HCT116 (cell line): ENCODE results near the gene CBX4. TPM values are rescaled to one million over a fixed set of nuclear protein-coding genes. Genes with fewer than 3 reads are reported as not detected.

Source experiments
- ATAC-seq: fragments of 200-7000 bp; cut with Tn5 transposase; 2 replicates; pipeline ENCODE4 v1.9.1; 2020; ENCODE audit warnings: mild to moderate bottlenecking, moderate library complexity
- BruUV-seq: library from RNA; stranded (reverse); fragments of 400-500 nt; replicated peaks from 2 replicates; lab custom pipeline; 2021; lab: Mats Ljungman, UMichigan
- CTCF ChIA-PET: fragments of 300-600 bp; sonication (Branson Sonifier 250); formaldehyde crosslinking; loops from one replicate; lab custom pipeline; 2021; ENCODE audit warnings: antibody characterized with exemption; lab: Charles Lee
- POLR2A ChIA-PET: fragments of 300-600, 350-600 bp; sonication (Branson Sonifier 250); formaldehyde crosslinking; loops from one replicate; lab custom pipeline; 2021; ENCODE audit warnings: antibody characterized with exemption; lab: Charles Lee
- RAD21 ChIA-PET, 2 experiments: fragments of 300-600 bp; sonication (Branson Sonifier 250); formaldehyde crosslinking; loops; one replicate each; lab custom pipeline; 2023; ENCODE audit warnings: low total read pairs in 2 of 2; ENCODE audit not compliant: uncharacterized antibody in 2 of 2, unreplicated experiment in 2 of 2, low non-redundant PET in 1 of 2; lab: Charles Lee
- DNase-seq: peaks from one replicate; pipeline ENCODE4 v3.0.0-alpha.2; 2010; ENCODE audit warnings: low read depth, low spot score
- H2AFZ ChIP-seq: fragments of 200-600 bp; shearing (Covaris generic), sonication (generic); 2 replicates; pipeline ENCODE4 v1.6.1; 2017; ENCODE audit warnings: low read depth, mixed run types, mixed read lengths, antibody characterized with exemption, low read length; ENCODE audit not compliant: poor library complexity, severe bottlenecking
- H3K27ac ChIP-seq: 2 replicates; pipeline ENCODE4 v1.5.1; 2012; ENCODE audit warnings: low read depth, low read length
- H3K27me3 ChIP-seq: fragments of 200-600 bp; sonication (generic); 2 replicates; pipeline ENCODE4 v1.6.1; 2016; ENCODE audit warnings: mixed run types, low read length, mixed read lengths; ENCODE audit not compliant: insufficient read depth
- H3K36me3 ChIP-seq, 2 experiments: fragments of 200-500 bp in 1 of 2; fragments of 200-600 bp in 1 of 2; sonication (Bioruptor generic) in 1 of 2; sonication (generic) in 1 of 2; 2 replicates each; pipeline versions ENCODE4 v1.5.1 to v1.6.1; 2014 to 2016; ENCODE audit warnings: low read length in 2 of 2, inconsistent platforms in 1 of 2, mixed read lengths in 1 of 2, mixed run types in 1 of 2; ENCODE audit not compliant: insufficient read depth in 2 of 2, control insufficient read depth in 1 of 2
- H3K4me1 ChIP-seq, 2 experiments: fragments of 200-600 bp in 1 of 2; sonication (generic) in 1 of 2; 2 replicates each; pipeline versions ENCODE4 v1.5.1 to v1.6.1; 2012 to 2017; ENCODE audit warnings: low read length in 2 of 2, inconsistent platforms in 1 of 2, mild to moderate bottlenecking in 1 of 2, mixed read lengths in 1 of 2, mixed run types in 1 of 2, moderate library complexity in 1 of 2; ENCODE audit not compliant: insufficient read depth in 2 of 2, control insufficient read depth in 1 of 2
- H3K4me2 ChIP-seq: fragments of 200-600 bp; sonication (generic); 2 replicates; pipeline ENCODE4 v1.6.1; 2017; ENCODE audit warnings: mixed run types, low read length, mixed read lengths
- H3K4me3 ChIP-seq, 2 experiments: fragments of 200-600 bp in 1 of 2; sonication (generic) in 1 of 2; replicated peaks in 1 of 2; 2 replicates each; pipeline ENCODE4 v1.5.1; 2011 to 2016; ENCODE audit warnings: low read length in 2 of 2, control low read depth in 1 of 2, low read depth in 1 of 2, mild to moderate bottlenecking in 1 of 2, mixed read lengths in 1 of 2, mixed run types in 1 of 2
- H3K79me2 ChIP-seq: fragments of 200-600 bp; sonication (generic); 2 replicates; pipeline ENCODE4 v1.6.1; 2017; ENCODE audit warnings: mild to moderate bottlenecking, mixed run types, low read length, moderate library complexity, mixed read lengths; ENCODE audit not compliant: insufficient read depth
- H3K9ac ChIP-seq: fragments of 200-600 bp; sonication (generic); 2 replicates; pipeline ENCODE4 v1.6.1; 2016; ENCODE audit warnings: low read length, mixed read lengths
- H3K9me2 ChIP-seq: fragments of 200-600 bp; sonication (generic), shearing (Covaris generic); 2 replicates; pipeline ENCODE4 v1.6.1; 2017; ENCODE audit warnings: mixed run types, mild to moderate bottlenecking, moderate library complexity; ENCODE audit not compliant: insufficient read depth
- H3K9me3 ChIP-seq, 2 experiments: fragments of 200-500 bp in 1 of 2; fragments of 200-600 bp in 1 of 2; sonication (Bioruptor generic) in 1 of 2; sonication (generic) in 1 of 2; 2 replicates each; pipeline ENCODE4 v1.6.1; 2014 to 2017; ENCODE audit warnings: low read length in 2 of 2, mixed read lengths in 2 of 2, inconsistent platforms in 1 of 2, low read depth in 1 of 2, mild to moderate bottlenecking in 1 of 2, mixed run types in 1 of 2, moderate library complexity in 1 of 2; ENCODE audit not compliant: control insufficient read depth in 1 of 2, insufficient read depth in 1 of 2
- H4K20me1 ChIP-seq: fragments of 200-600 bp; sonication (generic), shearing (Covaris generic); 2 replicates; pipeline ENCODE4 v1.6.1; 2017; ENCODE audit warnings: mixed run types, mild to moderate bottlenecking, moderate library complexity; ENCODE audit not compliant: insufficient read depth
- EGR1 ChIP-seq: IDR thresholded peaks from 2 replicates; pipeline ENCODE4 v1.6.1; 2012; ENCODE audit warnings: low read depth
- POLR2A ChIP-seq: IDR thresholded peaks from 2 replicates; pipeline ENCODE4 v1.7.0; 2011; ENCODE audit warnings: borderline replicate concordance; ENCODE audit not compliant: insufficient read depth, insufficient read length; ENCODE audit errors: extremely low read depth
- intact Hi-C: fragments of 100-400 bp; cut with micrococcal nuclease; formaldehyde crosslinking; loops from 2 replicates; pipeline ENCODE4 v1.10.0; 2022
- total RNA-seq: library from RNA; stranded (reverse); gene quantifications from one replicate; pipeline ENCODE4 v1.2.1, GENCODE V29; 2021; ENCODE audit not compliant: unreplicated experiment
- TF ChIP-seq, protein P1 (sequence below), 3 experiments: fragments of 200-600 bp in 1 of 3; sonication (generic) in 1 of 3; IDR thresholded peaks in 2 of 3; conservative IDR thresholded peaks in 1 of 3; 2 replicates each; pipeline ENCODE4 v1.5.1; 2012 to 2017; ENCODE audit warnings: low read depth in 2 of 3, low read length in 2 of 3, antibody characterized with exemption in 1 of 3, borderline replicate concordance in 1 of 3, control low read depth in 1 of 3, mild to moderate bottlenecking in 1 of 3, mixed read lengths in 1 of 3, mixed run types in 1 of 3, moderate library complexity in 1 of 3; ENCODE audit not compliant: insufficient read depth in 1 of 3

CBX4 gene
- total RNA-seq, 1 experiment from 2014 or later, result 60.9 TPM

GRCh38 chr17:79861413-79862216 is 22.4 kb upstream of the CBX4 start:
- H2AFZ ChIP-seq, result no peak overlapping the region
- CTCF ChIA-PET, result no interaction called here

More at GRCh38 chr17:79861413-79862216, 22.4 kb upstream of the CBX4 start:
- Histone ChIP-seq H3K9me2 (no peaks in the 10 kb centered on the region), H3K4me3 (no peak overlapping the region), H3K27me3 (no peaks in the 10 kb centered on the region), H3K4me2 (no peak overlapping the region), H3K79me2 (no peaks in the 10 kb centered on the region), H3K36me3 (no peaks in the 10 kb centered on the region), H3K9ac (no peak overlapping the region), H3K4me1 (peaks cover 0 to 2% of the 10 kb centered on the region in 2 experiments; a peak in 1 of 4 replicates), H4K20me1 (no peaks in the 10 kb centered on the region), H3K9me3 (no peaks in the 10 kb centered on the region), H3K27ac (no peak overlapping the region)
- POLR2A ChIA-PET, result interaction anchor here (1.0 kb wide), 1 partner anchor 23 kb away, joined by 3 read pairs; the partner anchor contains the start of gene CBX4
- BruUV-seq, result no TSS peak
- no peak for DNase-seq
- intact Hi-C loops, result no loop called here
- ATAC-seq, result no peak
- TF ChIP-seq, protein P1, sequence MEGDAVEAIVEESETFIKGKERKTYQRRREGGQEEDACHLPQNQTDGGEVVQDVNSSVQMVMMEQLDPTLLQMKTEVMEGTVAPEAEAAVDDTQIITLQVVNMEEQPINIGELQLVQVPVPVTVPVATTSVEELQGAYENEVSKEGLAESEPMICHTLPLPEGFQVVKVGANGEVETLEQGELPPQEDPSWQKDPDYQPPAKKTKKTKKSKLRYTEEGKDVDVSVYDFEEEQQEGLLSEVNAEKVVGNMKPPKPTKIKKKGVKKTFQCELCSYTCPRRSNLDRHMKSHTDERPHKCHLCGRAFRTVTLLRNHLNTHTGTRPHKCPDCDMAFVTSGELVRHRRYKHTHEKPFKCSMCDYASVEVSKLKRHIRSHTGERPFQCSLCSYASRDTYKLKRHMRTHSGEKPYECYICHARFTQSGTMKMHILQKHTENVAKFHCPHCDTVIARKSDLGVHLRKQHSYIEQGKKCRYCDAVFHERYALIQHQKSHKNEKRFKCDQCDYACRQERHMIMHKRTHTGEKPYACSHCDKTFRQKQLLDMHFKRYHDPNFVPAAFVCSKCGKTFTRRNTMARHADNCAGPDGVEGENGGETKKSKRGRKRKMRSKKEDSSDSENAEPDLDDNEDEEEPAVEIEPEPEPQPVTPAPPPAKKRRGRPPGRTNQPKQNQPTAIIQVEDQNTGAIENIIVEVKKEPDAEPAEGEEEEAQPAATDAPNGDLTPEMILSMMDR (IDR thresholded peaks at IDR 0.05 in 2 of 3, conservative IDR thresholded peaks at IDR 0.05 in 1 of 3; ENCODE audit: borderline replicate concordance in 1 of 3, insufficient read depth in 1 of 3, low read depth in 2 of 3, low read length in 2 of 3), result no peak
- TF ChIP-seq POLR2A, result no peak
- TF ChIP-seq EGR1, result no peak
- RAD21 ChIA-PET, result no interaction called here
